Femur (tissue), 1 donor: ENCODE measurements around the gene TIMP2.
A peak's percentile ranks its signal among the peaks of the same experiment; 100 is the strongest.
"Not testable (repeated sequence)": the region's sequence is repeated elsewhere in the genome, so short reads cannot be mapped to it uniquely, and the experiment has no call there.

Source experiments
- DNase-seq: peaks from one replicate; pipeline ENCODE4 v3.0.0-alpha.2; 2017

TIMP2 gene

DNA sequence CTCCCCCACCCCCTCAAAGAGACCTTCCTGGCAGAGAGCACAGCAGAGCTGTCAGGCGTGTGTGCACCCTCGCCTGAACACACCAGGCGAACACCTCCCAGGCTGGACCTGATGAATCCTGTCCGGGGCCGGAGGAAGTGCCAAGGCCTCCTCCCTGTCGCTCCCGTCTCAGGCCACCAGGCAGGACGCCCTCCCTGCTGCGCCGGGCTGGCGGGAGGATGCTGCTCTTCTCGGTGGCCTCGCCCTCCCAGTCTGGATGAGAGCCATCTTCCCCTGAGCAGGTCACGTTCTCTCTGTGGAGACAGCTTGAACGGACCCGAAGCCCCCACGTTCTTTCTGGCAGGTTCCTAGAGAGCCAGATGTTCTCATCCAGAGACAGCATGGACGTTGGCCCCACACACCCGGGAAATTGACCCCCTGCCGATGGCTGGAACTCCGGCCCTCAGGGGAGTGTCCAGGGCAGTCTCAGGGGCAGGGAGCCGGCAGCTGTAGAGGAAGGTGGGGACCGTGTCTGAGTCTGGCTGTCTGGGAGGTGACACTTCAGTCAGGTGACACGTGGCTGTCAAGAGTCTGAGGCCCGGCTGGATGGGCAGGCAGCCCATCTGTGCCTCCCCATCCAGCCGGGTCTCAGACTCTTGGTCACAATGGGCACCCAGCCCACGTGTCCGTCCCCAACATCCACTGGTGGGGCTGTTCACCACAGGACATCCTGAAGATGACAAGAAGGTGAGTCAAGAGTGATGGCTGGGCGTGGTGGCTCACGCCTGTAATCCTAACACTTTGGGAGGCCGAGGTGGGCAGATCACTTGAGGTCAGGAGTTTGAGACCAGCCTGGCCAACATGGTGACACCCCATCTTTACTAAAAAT is 5.0 kb upstream of the TIMP2 start:
- no peak for DNase-seq

GRCh38 chr17:78925662-78926555 is 722 bp upstream of the TIMP2 start:
- DNase-seq = peak; percentile 93

DNA sequence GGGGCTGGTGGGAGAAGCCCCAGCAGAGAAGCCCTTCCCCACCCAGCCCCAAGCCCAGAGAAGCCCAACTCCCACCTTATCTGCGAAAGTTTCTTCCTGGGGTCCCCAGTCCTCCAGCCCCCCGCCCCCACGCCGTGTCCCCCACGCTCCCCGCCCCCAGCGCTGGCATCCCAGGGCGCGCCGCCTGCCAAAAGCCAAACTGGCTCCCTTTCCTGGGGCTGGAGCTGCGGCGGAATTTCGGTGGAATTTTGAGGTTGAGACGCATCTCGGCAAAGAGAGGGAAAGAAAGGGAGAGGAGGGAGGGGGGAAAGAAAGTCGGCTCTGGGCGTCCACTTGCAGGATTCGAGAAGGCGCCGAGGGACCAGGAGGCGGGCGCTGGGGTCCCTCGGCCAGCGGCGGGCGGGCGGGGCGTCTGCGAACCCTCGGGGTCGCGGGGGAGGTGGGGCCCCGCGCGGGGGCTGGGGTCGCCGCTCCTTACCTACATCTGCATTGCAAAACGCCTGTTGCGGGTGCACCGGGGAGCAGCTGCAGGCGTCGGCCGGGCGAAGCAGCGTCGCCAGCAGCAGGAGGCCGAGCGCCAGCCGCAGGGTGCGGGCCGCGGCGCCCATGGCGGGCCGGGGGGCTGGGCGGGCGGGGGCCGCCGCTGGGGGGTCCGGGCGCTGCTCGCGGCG is 571 bp downstream of the TIMP2 start:
- peak; percentile 64 for DNase-seq

GRCh38 chr17:78923660-78924453 is 1.3 kb downstream of the TIMP2 start:
- DNase-seq = peak; percentile 70

DNA sequence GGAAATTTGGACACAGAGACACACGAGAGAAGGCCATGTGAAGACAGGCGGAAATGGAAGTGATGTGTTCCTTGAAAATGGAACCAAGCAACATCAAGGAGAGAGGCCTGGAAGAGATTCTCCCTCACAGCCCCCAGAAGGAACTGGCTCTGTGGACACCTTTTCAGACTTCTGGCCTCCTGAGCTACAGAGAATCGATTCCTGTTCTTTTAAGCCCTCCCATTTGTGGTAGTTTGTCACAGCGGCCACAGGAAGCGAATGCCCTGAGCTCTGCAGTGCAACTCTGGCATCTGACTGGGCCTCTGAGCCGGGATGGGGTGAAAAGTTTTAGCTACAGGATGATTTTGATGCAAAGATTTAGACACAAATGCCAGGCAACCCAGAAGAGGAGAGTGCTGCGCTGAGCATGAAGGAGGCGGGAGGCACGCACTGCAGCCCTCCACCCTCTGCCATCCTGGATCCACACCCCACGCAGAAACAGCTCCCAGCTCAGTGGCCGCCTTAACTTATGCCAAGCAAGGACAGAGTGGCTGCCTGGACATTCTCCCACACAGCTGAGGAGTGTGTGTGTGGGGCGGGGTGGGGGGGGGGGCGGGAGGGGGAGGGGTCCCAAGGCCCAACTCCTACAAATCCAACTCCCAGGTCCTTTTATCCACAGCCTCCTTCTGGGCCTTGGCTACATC is 2.2 kb downstream of the TIMP2 start:
- no peak for DNase-seq

DNA sequence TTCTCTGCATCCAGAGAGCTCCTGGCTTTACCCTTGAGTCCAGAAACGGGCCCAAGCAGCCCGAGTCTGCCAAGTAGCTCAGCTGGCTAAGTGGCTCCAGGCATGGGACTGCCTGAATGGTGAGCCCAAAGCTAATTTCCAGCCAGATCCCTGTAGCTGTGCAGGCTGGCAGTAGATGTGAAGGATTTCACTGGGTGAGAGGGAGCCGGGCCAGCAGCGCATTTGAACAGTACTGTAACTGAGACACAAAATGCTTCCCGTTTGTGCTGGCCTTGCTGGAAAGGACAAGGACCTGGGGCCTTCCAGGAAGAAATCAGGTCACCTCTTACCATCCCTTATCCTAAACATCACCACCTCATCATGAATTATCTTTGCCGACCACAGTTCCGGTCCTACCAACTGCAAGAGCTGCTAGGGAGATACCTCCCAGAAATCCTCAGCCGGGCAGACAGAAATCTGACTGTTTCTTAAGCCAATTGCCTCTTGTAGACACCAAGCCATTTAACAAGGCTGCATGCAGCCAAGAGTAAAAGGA is 3.7 kb downstream of the TIMP2 start:
- peak; percentile 71 for DNase-seq

- DNase-seq = no peak
These were observed 4.7 kb downstream of the TIMP2 start for GRCh38 chr17:78920528-78920927.

- DNase-seq = no peak
These were observed 5.2 kb downstream of the TIMP2 start for GRCh38 chr17:78919861-78920450.

- DNase-seq = no peak
These were observed 6.2 kb downstream of the TIMP2 start for GRCh38 chr17:78918979-78919378.

DNA sequence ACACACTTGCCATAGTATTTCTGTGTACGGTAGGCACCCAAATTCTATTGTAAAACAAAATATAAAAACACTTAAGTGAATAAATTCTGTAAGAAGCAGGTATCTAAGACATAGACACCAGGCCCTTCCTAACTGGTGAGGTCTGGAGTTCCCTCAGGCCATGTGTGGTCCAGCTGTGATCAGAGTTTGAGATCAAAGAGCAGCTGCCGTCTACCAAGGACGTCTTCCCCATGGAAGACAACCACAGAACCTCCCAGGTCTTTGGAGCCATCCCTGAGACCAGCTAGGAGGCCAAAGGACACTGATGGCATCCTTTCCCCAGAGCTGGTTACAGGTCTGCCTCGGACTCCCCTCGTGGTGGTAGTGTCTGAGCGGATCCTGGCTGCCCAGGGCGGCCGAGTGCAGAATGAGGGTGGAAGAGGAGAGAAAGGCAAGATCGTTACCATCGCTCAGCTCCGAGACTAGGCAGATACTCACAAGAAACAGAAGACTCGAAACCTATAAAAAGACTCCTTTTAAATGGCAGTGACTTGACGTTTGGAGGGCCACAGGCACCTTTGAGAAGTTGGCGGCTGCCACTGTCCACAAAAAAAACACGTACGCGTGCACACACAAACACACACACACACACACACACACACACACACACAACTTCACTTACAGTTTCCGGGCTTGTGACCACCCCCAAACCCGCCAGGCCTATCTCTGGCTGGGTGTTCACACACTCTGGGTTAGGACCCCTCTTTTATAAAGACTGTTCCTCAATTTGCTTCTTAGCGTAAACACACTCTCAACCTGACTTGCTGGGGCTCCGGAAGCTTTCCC is 7.5 kb downstream of the TIMP2 start:
- DNase-seq = no peak

GRCh38 chr17:78915872-78916632 is 9.1 kb downstream of the TIMP2 start:
- DNase-seq = peak; percentile 61

GRCh38 chr17:78913115-78913514 is 12.1 kb downstream of the TIMP2 start:
- DNase-seq = no peak

- DNase-seq = no peak
These were observed 13.1 kb downstream of the TIMP2 start for GRCh38 chr17:78912082-78912481.

- not testable (repeated sequence) for DNase-seq
These were observed 13.6 kb downstream of the TIMP2 start for GRCh38 chr17:78911543-78911942.

DNA sequence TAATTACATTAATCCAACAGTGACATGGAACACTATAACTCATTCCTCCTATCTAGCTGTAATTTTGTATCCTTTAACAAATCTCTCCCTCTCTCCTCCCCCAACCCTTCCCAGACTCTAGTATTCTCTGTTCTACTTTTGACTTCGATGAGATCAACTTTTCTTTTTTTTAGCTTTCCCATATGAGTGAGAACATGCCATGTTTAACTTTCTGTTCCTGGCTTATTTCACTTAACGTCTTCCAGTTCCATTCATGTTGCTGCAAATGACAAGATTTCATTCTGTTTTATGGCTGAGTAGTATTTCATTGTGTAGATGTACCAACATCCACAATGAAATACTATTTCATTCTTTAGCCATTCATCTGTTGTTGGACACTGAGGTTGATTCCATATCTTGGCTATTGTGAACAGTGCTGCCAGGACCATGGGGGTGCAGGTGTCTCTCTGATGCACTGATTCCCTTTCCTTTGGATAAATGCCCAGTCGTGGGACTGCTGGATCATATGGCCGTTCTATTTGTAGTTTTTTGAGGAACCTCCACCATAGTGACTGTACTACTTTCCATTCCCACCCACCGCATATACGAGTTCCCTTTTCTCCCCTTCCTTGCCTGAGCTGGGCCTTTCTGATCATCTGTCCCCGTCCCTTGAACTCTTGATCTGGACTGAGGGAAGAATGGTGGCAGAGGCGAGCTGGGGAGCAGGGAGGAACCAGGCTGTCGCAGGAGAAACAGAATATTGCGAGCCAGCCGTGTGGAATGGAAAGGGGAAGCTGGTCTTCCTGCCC is 14.5 kb downstream of the TIMP2 start:
- DNase-seq = no peak

- no peak for DNase-seq
These were observed 16.8 kb downstream of the TIMP2 start for GRCh38 chr17:78908426-78908825.

DNA sequence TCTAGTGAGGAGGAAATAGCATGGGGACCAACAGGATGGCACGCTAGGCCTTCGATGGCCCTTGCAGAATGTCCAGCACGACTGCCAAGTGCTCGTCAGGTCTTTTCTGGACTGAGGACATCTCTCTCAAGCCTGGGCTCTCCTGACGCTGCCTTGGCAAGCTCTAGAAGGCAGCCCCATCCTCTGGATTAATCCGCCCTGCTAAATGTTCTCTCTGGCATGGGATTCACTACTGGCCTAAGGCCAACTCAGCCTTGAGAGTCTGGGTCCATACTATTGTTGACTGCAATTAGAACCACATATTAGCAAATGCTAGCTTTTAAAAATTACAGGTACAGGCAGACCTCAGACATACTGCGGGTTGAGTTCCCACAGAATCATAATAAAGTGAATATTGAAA is 19.6 kb downstream of the TIMP2 start:
- DNase-seq = no peak

DNA sequence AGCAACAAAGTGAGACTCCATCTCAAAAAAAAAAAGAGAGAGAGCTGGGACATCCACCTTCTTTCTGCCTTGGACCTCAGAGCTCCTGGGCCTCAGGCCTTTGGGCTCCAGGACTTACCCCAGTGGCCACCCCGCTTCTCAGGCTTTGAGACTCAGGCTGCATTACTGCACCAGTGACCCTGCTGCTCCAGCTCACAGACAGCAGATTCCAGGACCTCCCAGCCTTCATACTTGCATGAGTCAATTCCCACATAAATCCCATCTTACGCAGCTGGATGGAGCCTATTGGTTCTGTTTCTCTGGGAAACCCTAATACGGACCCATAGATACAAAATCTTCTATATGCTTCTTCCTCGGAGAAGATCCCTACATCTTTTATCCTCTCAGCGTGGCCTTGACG is 20.1 kb downstream of the TIMP2 start:
- DNase-seq = no peak

GRCh38 chr17:78904371-78904770 is 20.8 kb downstream of the TIMP2 start:
- no peak for DNase-seq
